Measurements from ENCODE around the gene FAM177B.
"Not testable (repeated sequence)": the region's sequence is repeated elsewhere in the genome, so short reads cannot be mapped to it uniquely, and the experiment has no call there.

The FAM177B gene

DNA sequence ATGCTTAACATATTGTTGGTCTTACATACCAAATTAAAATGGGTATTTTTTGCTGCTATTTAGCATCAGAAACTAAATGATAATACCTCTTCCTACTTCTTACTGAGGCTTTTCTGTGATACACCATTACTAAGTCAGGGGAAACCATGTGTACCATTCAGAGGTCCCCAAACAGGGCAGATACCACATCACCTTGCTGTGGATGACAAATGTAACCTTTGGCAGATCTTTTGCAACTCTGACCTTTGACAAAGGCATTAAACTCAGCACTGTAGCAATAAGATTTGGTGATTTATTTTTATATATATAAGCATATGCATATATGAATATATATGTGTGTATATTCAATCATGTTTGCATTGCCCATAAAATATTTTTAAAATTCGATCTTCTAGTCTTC, 2.9 kb downstream of the FAM177B start:
- H3K4me1 ChIP-seq (ENCODE audit: low read depth, poor library complexity, severe bottlenecking), result no peaks in the 10 kb centered on the region
- no peaks in the 10 kb centered on the region for H3K79me2 ChIP-seq (ENCODE audit: insufficient read depth, low read depth)
- H3K27me3 ChIP-seq (ENCODE audit: insufficient read depth, low read depth), result no peaks in the 10 kb centered on the region
- no peak overlapping the region for H2AFZ ChIP-seq (ENCODE audit: low read depth)
- H3K4me2 ChIP-seq, result no peak overlapping the region
- H3K9ac ChIP-seq, result no peak overlapping the region
- no peak overlapping the region for H3K4me3 ChIP-seq (IDR thresholded peaks at IDR 0.05; ENCODE audit: insufficient read depth, low read depth, low read length)
- H4K20me1 ChIP-seq (ENCODE audit: insufficient read depth), result no peaks in the 10 kb centered on the region
- no peak overlapping the region for H3K27ac ChIP-seq
- TF ChIP-seq, protein P1, sequence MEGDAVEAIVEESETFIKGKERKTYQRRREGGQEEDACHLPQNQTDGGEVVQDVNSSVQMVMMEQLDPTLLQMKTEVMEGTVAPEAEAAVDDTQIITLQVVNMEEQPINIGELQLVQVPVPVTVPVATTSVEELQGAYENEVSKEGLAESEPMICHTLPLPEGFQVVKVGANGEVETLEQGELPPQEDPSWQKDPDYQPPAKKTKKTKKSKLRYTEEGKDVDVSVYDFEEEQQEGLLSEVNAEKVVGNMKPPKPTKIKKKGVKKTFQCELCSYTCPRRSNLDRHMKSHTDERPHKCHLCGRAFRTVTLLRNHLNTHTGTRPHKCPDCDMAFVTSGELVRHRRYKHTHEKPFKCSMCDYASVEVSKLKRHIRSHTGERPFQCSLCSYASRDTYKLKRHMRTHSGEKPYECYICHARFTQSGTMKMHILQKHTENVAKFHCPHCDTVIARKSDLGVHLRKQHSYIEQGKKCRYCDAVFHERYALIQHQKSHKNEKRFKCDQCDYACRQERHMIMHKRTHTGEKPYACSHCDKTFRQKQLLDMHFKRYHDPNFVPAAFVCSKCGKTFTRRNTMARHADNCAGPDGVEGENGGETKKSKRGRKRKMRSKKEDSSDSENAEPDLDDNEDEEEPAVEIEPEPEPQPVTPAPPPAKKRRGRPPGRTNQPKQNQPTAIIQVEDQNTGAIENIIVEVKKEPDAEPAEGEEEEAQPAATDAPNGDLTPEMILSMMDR (conservative IDR thresholded peaks at IDR 0.05; ENCODE audit: low read depth, low read length), result no peak
- no peaks in the 10 kb centered on the region for H3K36me3 ChIP-seq (ENCODE audit: insufficient read depth)

DNA sequence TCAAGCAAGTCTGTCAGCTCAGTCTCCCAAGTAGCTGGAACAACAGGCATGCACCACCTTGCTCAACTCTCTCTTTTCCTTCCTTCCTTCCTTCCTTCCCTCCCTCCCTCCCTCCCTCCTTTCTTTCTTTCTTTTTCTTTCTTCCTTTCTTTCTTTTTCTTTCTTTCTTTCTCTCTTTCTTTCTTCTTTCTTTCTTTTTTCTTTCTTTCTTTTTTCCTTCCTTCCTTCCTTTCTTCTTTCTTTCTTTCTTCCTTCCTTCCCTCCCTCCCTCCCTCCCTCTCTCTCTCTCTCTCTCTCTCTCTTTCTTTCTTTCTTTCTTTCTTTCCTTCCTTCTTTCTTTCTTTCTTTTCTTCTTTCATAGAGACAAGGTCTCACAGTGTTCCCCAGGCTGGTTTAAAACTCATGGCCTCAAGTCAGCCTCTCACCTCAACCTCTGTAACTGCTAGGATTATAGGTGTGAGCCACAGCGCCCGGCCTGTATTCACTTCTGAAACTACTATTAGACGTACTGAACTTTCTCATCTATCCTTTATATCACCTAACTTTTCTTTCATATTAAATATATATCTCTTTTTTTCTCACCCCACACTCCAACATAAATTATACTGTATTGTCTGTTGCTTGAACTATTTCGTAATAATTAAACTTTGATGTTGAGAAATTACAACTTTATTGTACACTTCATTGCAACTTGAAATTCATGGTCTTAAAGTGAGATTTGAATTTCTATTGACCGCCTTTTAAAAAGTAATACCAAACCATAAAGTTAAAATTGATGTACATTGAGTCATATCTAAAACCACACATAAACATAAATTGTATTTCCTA, 4.8 kb downstream of the FAM177B start:
- H3K79me2 ChIP-seq (ENCODE audit: insufficient read depth, low read depth); H3K27ac ChIP-seq; H3K9ac ChIP-seq; H2AFZ ChIP-seq (ENCODE audit: low read depth); H3K4me3 ChIP-seq (IDR thresholded peaks at IDR 0.05; ENCODE audit: insufficient read depth, low read depth, low read length); H4K20me1 ChIP-seq (ENCODE audit: insufficient read depth); H3K4me1 ChIP-seq (ENCODE audit: low read depth, poor library complexity, severe bottlenecking); H3K36me3 ChIP-seq (ENCODE audit: insufficient read depth); H3K4me2 ChIP-seq; H3K27me3 ChIP-seq (ENCODE audit: insufficient read depth, low read depth): not testable (repeated sequence)

DNA sequence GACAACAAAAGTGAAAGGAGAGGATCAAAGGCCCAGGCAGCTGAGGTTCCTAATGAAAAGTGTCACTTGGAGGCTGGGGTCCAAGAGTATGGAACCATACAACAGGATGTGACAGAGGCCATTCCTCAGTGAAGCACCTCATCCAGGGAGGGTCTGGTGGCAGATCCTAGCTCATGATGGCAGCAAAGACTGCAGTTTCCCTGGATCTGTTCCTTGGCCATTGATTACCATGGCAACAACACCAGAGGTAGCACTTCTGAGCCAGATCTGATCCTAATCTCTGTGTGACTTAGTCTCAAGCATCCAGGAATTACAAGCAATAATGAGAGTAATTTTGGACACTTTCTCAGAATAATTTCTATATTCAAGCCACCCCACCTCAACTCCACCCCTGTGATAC, 12.9 kb downstream of the FAM177B start:
- H3K27me3 ChIP-seq (ENCODE audit: insufficient read depth, low read depth), result no peaks in the 10 kb centered on the region
- no peak overlapping the region for H3K27ac ChIP-seq

DNA sequence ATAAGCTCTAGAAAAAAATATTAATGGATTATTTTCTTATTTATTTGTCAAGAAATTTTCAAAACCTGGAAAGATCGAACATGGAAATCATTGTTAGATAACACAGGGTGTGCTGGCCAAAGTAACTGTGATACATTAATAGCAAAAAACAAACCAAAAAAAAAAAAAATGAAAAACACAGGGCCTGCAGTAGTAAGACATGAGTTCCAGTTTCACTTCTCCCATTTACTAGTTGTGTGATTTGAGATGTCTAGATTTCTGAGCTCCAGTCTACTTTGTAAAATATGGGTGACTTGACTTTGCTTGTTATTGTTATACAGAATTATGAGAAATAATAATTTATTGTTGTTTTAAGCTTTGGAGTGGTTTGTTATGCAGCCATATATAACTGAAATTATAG, 13.6 kb downstream of the FAM177B start:
- TF ChIP-seq, protein P1 (conservative IDR thresholded peaks at IDR 0.05; ENCODE audit: low read depth, low read length), result no peak
- Histone ChIP-seq H3K4me2 (no peak overlapping the region), H3K79me2 (ENCODE audit: insufficient read depth, low read depth) (no peaks in the 10 kb centered on the region), H3K27ac (no peak overlapping the region), H3K27me3 (ENCODE audit: insufficient read depth, low read depth) (no peaks in the 10 kb centered on the region), H3K4me3 (IDR thresholded peaks at IDR 0.05; ENCODE audit: insufficient read depth, low read depth, low read length) (no peak overlapping the region), H4K20me1 (ENCODE audit: insufficient read depth) (no peaks in the 10 kb centered on the region), H3K4me1 (ENCODE audit: low read depth, poor library complexity, severe bottlenecking) (no peaks in the 10 kb centered on the region), H3K36me3 (ENCODE audit: insufficient read depth) (no peaks in the 10 kb centered on the region), H3K9ac (no peak overlapping the region), H2AFZ (ENCODE audit: low read depth) (no peak overlapping the region)

More for the DNA sequence above, 12.9 kb downstream of the FAM177B start:
- Histone ChIP-seq H3K79me2 (ENCODE audit: insufficient read depth, low read depth) (no peaks in the 10 kb centered on the region), H3K4me2 (no peak overlapping the region), H3K36me3 (ENCODE audit: insufficient read depth) (no peaks in the 10 kb centered on the region), H2AFZ (ENCODE audit: low read depth) (no peak overlapping the region), H4K20me1 (ENCODE audit: insufficient read depth) (no peaks in the 10 kb centered on the region), H3K4me3 (IDR thresholded peaks at IDR 0.05; ENCODE audit: insufficient read depth, low read depth, low read length) (no peak overlapping the region), H3K9ac (no peak overlapping the region), H3K4me1 (ENCODE audit: low read depth, poor library complexity, severe bottlenecking) (no peaks in the 10 kb centered on the region)
- TF ChIP-seq, protein P1 (conservative IDR thresholded peaks at IDR 0.05; ENCODE audit: low read depth, low read length), result no peak

DNA sequence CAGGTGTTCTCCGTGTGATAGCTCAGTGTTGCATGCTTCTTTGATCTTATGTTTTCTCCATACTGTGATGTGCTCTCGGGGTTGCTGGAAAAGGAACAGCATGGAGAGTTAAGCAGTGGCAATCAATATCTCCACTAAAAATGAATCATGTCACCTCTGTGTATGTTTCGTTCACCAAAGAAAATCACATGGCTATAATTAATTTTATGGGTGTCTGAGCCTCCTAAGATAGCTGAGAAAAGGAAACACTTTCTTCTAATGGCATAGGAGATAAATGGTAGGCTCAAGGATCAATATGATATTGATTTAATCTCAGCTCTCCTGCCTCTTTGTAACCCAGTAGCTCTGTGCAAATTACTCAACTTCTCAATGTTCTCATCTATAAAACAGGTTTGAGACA, 14.3 kb downstream of the FAM177B start:
- Histone ChIP-seq H3K27me3 (ENCODE audit: insufficient read depth, low read depth) (no peaks in the 10 kb centered on the region), H3K4me3 (IDR thresholded peaks at IDR 0.05; ENCODE audit: insufficient read depth, low read depth, low read length) (no peak overlapping the region), H3K36me3 (ENCODE audit: insufficient read depth) (no peaks in the 10 kb centered on the region), H3K4me2 (no peak overlapping the region), H3K79me2 (ENCODE audit: insufficient read depth, low read depth) (no peaks in the 10 kb centered on the region), H2AFZ (ENCODE audit: low read depth) (no peak overlapping the region), H4K20me1 (ENCODE audit: insufficient read depth) (no peaks in the 10 kb centered on the region), H3K4me1 (ENCODE audit: low read depth, poor library complexity, severe bottlenecking) (no peaks in the 10 kb centered on the region), H3K27ac (no peak overlapping the region), H3K9ac (no peak overlapping the region)
- TF ChIP-seq, protein P1 (conservative IDR thresholded peaks at IDR 0.05; ENCODE audit: low read depth, low read length), result no peak
